KMS-11 (cell line): ENCODE data around the gene MMP7.

Experiments
- H2AFZ ChIP-seq: fragments of 200-600 bp; sonication (generic); 2 replicates; pipeline ENCODE4 v1.6.1; 2016; ENCODE audit warnings: antibody characterized with exemption, mixed run types, low read depth
- H3K27ac ChIP-seq: fragments of 200-600 bp; sonication (generic); 2 replicates; pipeline ENCODE4 v1.6.1; 2016; ENCODE audit warnings: mild to moderate bottlenecking, mixed run types
- H3K27me3 ChIP-seq: fragments of 200-600 bp; sonication (generic); 2 replicates; pipeline ENCODE4 v1.6.1; 2017; ENCODE audit warnings: mild to moderate bottlenecking, low read depth, mixed run types, moderate library complexity; ENCODE audit not compliant: insufficient read depth
- H3K36me3 ChIP-seq: fragments of 200-600 bp; sonication (generic); 2 replicates; pipeline ENCODE4 v1.6.1; 2017; ENCODE audit warnings: mild to moderate bottlenecking, mixed run types; ENCODE audit not compliant: insufficient read depth
- H3K4me1 ChIP-seq: fragments of 200-600 bp; sonication (generic); 2 replicates; pipeline ENCODE4 v1.6.1; 2016; ENCODE audit warnings: mild to moderate bottlenecking, low read depth, mixed run types; ENCODE audit not compliant: poor library complexity, severe bottlenecking
- H3K4me2 ChIP-seq: fragments of 200-600 bp; sonication (generic); 2 replicates; pipeline ENCODE4 v1.7.0; 2016; ENCODE audit warnings: mild to moderate bottlenecking, mixed run types
- H3K4me3 ChIP-seq: fragments of 200-600 bp; sonication (generic); IDR thresholded peaks from 2 replicates; pipeline ENCODE4 v1.6.1; 2017; ENCODE audit warnings: low read depth, low read length, mixed read lengths; ENCODE audit not compliant: insufficient read depth
- H3K79me2 ChIP-seq: fragments of 200-600 bp; sonication (generic); 2 replicates; pipeline ENCODE4 v1.6.1; 2016; ENCODE audit warnings: low read depth, mixed run types; ENCODE audit not compliant: insufficient read depth
- H3K9ac ChIP-seq: fragments of 200-600 bp; sonication (generic); 2 replicates; pipeline ENCODE4 v1.6.1; 2016; ENCODE audit warnings: mild to moderate bottlenecking, mixed run types
- H4K20me1 ChIP-seq: fragments of 200-600 bp; sonication (generic); 2 replicates; pipeline ENCODE4 v1.6.1; 2016; ENCODE audit warnings: mild to moderate bottlenecking, mixed run types; ENCODE audit not compliant: insufficient read depth
- CTCF ChIP-seq: fragments of 200-600 bp; sonication (generic); conservative IDR thresholded peaks from 2 replicates; pipeline ENCODE4 v1.6.1; 2017; ENCODE audit warnings: low read depth, mild to moderate bottlenecking, antibody characterized with exemption, low read length, moderate library complexity, mixed read lengths

Gene MMP7

GRCh38 chr11:102499151-102499550 is 31.4 kb downstream of the MMP7 start:
- Histone ChIP-seq H3K4me2 (no peak overlapping the region), H3K27ac (no peak overlapping the region), H3K27me3 (no peaks in the 10 kb centered on the region), H2AFZ (no peak overlapping the region), H4K20me1 (no peaks in the 10 kb centered on the region), H3K9ac (no peak overlapping the region), H3K36me3 (no peaks in the 10 kb centered on the region), H3K4me3 (no peak overlapping the region), H3K79me2 (no peaks in the 10 kb centered on the region), H3K4me1 (peaks cover 12% of the 10 kb centered on the region)
- no peak for TF ChIP-seq CTCF

GRCh38 chr11:102497061-102497460 is 33.5 kb downstream of the MMP7 start:
- Histone ChIP-seq H3K4me1 (peaks cover 12% of the 10 kb centered on the region), H3K9ac (no peak overlapping the region), H3K4me3 (no peak overlapping the region), H4K20me1 (no peaks in the 10 kb centered on the region), H2AFZ (no peak overlapping the region), H3K36me3 (no peaks in the 10 kb centered on the region), H3K4me2 (no peak overlapping the region), H3K27me3 (no peaks in the 10 kb centered on the region), H3K79me2 (no peaks in the 10 kb centered on the region), H3K27ac (no peak overlapping the region)
- TF ChIP-seq CTCF = no peak

GRCh38 chr11:102495161-102496042 is 35.1 kb downstream of the MMP7 start:
- peak overlapping the region; percentile 48 for H3K4me2 ChIP-seq
- H4K20me1 ChIP-seq = no peaks in the 10 kb centered on the region
- H3K79me2 ChIP-seq = no peaks in the 10 kb centered on the region
- H3K4me3 ChIP-seq = no peak overlapping the region
- no peak overlapping the region for H3K9ac ChIP-seq
- H3K27ac ChIP-seq = no peak overlapping the region; the same call in 1 of the 2 replicates
- H3K4me1 ChIP-seq = peaks cover 15% of the 10 kb centered on the region
- H2AFZ ChIP-seq = peak overlapping the region; percentile 47; the same call in 1 of the 2 replicates
- H3K36me3 ChIP-seq = no peaks in the 10 kb centered on the region
- no peaks in the 10 kb centered on the region for H3K27me3 ChIP-seq
- peak; percentile 69 for TF ChIP-seq CTCF

- Histone ChIP-seq H3K4me2 (no peak overlapping the region), H3K4me1 (peaks cover 27% of the 10 kb centered on the region), H2AFZ (no peak overlapping the region), H3K79me2 (no peaks in the 10 kb centered on the region), H3K4me3 (no peak overlapping the region), H3K36me3 (no peaks in the 10 kb centered on the region), H4K20me1 (no peaks in the 10 kb centered on the region), H3K9ac (no peak overlapping the region), H3K27ac (no peak overlapping the region), H3K27me3 (no peaks in the 10 kb centered on the region)
- TF ChIP-seq CTCF = no peak
Measured at GRCh38 chr11:102494216-102494615, 36.3 kb downstream of the MMP7 start.
